NCI-H187 treated with DMSO at 0.1 percent for 48 hours (cell line): ENCODE measurements around the gene LAMA2.
"Not testable (repeated sequence)": the region's sequence is repeated elsewhere in the genome, so short reads cannot be mapped to it uniquely, and the experiment has no call there.

Experiments used
- DNase-seq: peaks from one replicate; lab custom pipeline; 2025; lab: John Stamatoyannopoulos, UW

The LAMA2 gene

DNA sequence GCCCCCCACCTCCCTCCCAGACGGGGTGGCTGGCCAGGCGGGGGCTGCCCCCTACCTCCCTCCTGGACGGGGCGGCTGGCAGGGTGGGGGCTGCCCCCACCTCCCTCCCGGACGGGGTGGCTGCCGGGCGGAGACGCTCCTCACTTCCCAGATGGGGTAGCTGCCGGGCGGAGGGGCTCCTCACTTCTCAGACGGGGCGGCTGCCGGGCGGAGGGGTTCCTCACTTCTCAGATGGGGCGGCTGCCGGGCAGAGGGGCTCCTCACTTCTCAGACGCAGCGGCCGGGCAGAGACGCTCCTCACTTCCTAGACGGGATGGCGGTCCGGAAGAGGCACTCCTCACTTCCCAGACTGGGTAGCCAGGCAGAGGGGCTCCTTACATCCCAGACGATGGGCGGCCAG, 205.5 kb downstream of the LAMA2 start:
- not testable (repeated sequence) for DNase-seq

DNA sequence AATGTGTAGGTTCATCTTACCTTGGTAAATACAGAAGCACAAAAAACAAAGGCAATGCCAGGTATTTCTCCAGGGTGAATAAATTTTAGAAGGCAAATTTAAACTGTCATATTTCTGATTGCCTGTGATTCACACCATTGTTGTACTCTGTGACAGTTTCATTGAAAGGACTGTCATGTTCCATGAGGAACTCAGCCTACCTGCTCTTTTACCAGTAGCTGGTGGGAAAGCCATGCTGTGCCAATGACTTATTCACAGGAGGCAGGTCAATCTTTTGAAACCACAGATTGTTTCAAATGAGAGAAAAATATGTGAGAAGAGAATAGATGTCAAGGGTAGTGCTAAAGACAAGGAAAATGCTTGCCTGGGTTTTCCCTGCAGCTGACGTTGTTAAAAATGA, 206.4 kb downstream of the LAMA2 start:
- DNase-seq: no peak

DNA sequence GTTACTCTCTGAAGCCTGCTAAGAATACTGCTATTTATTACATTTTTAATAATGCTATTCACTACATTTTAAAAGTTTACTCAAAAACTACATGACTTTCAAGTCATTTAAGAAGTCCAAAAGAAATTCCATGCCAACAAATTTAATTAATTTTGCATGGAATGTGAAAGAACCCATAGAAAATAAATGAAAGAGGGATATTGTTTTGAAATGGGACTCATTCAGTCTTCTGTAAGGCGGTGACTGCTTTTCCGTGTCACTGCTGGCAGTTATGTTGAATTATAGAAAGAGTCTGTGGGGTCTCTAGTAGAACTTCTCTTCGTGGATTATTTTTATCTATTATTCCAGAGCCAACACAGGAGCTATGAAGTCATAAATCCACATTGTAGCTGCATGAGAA, 211.2 kb downstream of the LAMA2 start:
- DNase-seq: no peak

DNA sequence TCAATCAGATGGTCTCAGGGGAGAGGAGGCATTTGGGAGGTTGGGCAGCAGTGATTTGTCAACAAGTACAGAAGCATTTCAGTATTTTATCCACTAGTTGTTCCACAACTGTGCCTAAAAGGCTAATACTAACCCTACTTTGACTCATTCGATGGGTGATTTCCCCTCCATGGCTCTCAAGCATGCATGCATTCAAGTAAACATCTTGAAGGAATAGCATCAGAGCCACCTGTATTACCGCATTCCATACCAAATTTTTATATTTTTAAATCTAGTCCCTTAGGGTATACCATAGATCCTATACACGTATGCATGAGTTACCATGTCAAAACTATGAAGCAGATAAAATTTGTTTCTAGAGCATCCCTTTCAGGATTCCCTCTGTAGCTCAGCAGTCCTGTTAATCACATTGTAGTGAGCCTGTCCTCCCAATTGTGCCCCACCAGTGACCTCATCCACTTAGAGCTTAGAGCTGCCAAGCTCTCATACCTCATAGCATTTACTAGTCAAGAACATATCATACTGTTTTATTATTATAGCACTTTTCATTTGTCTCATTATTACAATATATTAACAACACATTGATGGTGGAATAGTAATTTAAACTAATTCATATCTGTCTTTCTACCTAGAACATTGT, 213.8 kb downstream of the LAMA2 start:
- DNase-seq: no peak

DNA sequence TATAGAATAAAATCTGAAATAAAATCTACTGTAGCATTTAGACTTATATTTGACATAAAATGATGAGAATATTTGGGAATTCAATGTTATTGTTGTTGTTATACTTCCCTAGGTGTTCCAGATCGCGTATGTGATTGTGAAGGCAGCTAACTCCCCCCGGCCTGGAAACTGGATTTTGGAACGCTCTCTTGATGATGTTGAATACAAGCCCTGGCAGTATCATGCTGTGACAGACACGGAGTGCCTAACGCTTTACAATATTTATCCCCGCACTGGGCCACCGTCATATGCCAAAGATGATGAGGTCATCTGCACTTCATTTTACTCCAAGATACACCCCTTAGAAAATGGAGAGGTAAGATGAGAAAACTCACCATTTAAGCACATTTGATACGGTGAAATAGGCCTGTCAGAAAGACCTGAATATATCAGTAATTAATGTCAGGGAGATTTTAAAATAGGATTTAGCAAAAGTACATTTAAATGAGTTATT, 215.2 kb downstream of the LAMA2 start:
- no peak for DNase-seq

DNA sequence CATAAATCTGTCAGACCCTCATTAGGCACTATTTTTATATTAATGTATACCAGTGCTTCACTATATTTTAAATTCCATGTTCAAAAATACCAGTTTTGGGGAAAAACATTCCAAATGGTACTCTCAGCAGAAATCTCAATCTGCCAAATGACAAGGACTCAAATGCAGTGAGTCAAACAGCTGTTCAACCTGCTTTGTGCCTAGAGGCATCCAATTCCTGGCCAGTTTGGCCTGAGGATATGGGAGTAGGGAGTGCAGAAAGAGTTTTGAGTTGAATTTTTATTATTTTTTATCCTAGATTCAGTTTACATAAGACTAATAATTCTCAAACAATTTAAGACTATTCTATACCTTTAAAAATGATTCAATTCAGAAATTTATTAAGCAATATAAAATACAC, 216.8 kb downstream of the LAMA2 start:
- no peak for DNase-seq

DNA sequence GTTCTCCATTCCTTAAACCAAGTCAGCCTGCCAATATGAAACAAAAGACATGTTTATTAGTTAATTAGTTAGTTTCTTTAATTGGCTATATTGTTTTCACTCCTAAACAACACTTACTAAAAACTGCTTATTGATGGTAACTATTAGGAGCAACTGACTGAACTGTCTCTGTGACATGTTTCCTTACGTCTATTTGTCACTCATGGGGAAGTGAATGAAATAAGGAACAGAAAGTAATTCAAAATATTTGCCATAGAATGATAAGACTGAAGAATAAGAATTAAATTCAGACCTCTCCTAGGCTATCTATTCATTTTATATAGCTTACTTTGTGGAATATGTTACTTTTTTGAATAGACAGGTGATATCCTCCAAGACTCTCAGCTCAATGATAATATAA, 217.2 kb downstream of the LAMA2 start:
- no peak for DNase-seq

DNA sequence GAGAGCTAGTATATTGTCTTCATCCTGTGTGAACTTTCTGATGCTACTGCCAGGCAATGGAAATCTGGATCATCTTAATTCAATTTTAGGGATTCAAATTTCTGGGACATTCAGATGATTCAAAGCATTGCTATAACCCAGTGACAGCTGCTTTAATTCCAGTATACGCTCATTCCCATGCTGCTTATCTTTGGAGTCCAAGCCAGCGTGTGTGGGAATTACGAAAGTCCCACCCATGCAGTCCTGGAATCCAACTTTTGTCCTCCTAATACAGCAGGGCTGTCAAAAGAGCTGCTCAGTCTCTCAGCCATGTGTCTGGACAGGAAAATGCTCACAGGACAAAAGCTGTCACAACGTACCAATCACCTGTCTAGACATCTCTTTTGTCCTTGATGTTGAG, 219.8 kb downstream of the LAMA2 start:
- no peak for DNase-seq

DNA sequence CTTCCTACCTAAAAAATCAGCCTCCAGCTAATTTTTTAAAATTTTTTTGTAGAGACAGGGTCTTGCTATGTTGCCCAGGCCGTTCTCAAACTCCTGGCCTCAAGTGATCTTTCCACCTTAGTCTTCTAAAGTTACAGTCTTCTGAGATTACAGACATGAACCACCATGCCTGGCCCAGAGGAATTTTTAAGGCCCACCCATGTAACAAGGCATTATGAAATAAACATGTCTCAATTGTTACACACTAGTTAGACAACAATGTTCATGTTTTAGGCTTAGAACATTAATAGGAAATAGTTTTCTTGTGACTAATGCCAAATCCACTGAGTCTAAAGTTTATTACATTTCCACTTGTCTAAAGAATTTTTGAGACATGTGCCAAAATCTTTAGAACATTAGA, 221.2 kb downstream of the LAMA2 start:
- DNase-seq: no peak

DNA sequence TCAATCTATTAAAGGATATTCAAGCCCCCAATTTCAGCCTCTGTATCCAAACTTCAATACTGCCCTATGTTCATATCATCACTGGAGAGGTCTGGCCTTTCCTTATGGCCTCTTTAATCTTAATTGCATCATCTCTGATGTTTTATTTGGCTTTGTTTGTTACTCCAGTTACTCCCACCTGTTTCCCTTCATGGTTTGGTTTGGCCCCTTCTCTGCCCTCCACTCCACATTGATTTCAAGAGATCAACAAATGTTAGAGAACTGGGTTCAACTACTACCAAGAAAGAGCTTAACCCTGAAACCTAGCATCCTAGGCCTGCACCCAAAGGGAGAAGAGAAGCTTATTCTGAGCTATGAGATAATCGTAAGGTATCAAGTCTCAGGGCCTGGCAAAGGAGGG, 221.6 kb downstream of the LAMA2 start:
- no peak for DNase-seq

DNA sequence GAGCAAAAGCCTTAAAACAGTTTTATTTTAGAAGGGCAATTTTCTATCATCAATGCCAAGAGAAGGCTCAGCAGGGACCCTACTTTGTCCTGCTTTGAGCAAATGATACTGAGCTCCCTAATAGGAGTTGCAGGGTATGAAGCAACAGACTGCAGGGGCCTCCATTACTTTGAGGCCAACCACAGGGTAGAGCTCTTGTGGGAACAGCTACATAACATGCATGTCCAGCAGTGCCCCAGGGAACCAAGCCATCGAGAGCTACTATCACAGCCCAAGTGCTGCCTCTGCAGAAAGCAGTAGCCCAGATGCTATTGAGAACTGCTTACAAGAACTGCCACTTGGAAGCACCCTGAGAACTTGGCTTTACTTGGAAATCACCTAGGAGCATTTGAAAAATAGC, 222.1 kb downstream of the LAMA2 start:
- DNase-seq: no peak

DNA sequence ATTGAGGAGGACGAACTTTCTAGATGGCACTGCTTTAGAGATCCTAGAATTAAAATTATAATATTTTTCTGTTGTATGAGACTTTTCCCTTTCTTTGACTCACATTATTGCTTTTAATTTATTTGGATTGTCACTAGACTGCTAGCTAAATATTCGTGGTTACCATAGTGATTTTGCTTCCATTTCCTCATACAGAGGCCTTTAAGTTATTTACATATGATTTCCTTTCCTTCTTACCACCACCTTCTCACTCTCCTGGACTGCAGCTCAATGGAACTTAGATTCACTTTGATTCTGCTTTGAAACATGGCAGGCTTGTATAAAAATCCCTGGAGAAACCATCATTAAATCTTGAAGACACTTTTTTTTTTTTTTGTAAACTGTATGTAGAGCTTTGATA, 222.9 kb downstream of the LAMA2 start:
- DNase-seq: no peak

DNA sequence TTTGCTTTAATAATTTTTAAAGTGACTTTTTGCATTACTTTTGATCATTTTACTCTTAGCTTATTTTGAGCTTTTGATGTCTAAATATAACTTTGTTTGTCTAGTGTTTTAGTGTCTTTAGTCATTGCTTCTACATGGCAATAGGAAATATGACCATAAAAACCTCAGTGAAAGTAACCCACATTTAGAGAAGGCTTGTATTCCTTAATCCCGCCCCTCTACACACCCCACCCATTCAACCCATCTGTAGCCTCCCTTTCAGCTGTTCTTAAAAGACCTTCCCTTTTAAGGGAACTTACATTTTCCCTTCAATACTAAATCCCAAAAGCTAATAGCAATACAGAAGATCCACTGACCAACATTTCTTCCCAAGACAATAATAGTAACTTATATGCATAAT, 225.4 kb downstream of the LAMA2 start:
- no peak for DNase-seq

DNA sequence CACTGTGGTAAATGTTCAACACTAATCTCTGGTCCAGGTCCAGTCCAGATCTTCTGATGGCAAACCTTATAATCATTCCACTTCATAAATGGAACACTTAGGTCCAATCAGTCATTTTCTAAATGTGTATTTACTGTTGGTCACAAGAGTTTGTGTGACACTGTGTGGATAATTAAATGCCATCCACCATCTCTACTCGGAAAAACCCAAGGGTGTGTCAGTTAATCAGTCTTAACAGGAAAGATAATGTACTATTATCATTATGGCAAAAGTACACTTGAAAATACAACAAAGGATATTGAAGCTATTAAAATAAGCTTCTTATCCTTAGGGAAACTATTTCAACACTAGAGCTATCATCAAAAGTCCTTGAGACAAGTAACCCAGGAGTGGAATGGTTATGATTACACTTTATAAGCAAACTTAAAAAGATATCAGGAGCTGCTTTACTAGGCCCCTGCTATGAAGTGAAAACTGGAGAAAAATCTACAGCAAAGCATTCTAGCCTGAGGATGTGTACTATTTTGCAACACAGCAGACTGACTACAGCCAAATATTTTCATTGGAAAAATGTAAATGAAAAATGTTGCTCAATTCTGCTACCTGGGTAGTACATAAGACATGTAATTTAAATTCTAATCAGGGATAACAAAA, 227.9 kb downstream of the LAMA2 start:
- DNase-seq: peak; percentile 50

DNA sequence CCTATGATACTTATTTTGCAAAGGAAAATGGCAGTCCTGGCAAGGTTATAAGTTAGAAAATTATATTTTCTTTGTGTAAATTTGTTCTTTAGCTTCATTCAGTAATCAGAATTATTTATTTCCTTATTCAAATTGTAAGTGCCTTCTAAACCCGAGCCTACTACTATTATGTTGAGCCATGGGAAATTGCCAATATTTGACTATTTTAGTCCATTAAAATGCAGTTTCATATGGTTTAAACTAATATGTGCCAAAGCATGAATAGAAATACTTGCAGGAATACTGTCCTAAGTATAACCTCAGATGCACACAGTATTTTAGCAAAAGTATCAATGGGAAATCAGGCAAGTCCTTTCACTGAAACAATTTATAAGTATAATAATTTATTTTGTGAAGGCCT, 228.4 kb downstream of the LAMA2 start:
- DNase-seq: no peak

DNA sequence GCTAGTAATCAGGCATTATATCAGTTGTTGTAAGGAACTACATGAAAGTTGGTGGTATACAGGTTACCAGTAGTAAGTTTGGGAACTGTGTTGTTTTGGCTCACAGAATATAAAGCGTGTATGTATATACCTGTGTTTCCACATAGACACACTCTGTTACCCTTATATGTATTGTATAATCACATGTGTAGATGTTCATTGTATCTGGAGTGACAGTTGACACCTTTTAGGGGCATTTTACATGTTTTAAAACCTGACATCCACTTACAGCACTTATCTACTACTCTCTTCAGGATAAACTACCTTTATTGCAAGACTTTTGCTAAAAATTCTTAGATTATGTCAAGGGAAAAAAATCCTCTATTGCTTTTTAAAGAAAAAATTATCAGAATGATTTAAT, 228.9 kb downstream of the LAMA2 start:
- DNase-seq: no peak

DNA sequence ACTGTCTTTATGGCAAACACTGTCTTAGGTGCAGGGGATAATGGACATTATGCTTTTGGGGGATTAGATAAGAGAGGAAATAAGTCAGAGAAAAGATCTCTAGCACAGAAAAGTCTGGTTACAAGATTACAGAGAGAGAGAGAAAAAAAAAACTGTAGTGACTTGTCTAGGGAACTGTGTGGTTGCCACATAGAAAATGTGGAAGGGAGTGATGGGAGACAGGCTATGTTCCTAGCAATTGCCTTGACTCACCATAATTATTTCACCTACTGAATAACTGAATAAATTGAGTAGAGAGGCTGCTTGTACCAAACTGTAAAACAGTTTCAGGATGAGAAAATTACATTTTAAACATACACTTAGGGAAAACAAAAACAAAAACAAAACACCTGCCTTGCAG, 229.7 kb downstream of the LAMA2 start:
- DNase-seq: no peak

DNA sequence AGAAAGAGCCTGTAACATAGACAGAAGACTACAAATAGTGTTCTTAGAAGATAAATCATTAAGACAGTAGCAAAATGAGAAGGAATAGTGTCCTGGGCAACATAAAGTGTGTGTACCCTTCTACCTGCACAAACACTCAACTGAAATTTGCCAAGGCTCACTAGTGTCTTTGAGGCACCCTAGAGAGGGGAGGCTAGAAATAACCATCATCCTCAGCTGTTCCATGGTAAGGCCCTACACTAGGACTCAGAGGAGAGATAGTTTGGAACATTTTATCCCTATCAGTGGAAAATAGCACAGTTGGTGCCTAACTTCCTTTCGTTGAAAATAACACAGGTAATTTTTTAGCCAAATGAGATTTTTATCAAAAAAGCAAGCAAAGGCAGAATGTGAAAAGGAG, 230.7 kb downstream of the LAMA2 start:
- DNase-seq: no peak

DNA sequence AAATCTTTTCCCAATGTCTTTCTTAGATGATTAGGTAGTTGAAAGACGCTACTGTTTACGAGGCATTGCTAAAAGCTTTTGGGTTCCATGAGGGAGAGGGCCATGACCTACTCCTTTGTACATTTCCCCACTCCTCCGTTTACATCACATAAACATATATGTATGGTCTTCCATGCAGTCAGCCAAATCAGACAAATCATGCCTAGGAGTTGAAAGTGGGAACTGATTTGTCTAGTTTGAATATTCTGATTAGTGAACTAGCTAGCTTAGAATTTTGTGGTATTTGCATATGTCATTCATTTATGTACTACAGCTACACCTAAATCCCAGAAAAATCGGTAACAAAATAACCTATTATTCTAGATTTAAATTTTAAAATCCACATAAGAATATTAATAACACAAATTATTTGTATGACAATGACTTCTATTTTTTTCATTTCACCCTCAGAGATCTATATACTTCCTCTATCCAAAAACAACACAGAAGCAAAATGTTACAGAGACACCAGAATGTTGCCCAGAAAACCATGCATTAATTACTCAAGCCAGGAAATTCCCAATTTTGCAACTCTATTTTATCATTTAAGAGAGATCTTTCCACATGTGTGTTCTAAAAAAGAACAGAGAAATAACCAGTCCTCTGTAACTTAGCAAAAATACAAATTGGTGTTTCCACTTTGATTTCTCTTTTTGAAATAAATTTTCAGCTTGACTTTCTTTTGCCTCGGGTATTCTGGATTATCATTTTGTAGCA, 231.9 kb downstream of the LAMA2 start:
- DNase-seq: no peak

DNA sequence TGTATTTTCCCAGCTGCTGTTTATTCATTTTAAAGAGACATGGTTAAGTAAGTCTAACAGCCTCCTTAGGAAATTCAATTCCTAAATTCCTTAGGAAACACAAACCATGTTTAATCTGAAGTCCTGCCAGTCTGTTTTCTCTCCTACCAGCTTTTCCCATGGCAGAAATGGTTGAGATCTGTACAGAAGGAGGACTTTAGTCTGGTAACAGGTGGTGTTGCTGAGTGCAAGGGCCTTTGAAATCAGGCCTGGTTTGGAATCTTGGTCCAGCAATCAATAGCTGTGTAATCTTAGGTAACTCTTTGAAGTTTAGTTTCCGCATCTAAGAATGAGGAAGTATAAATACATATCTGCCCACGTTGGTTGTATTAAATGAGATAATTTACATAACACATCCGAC, 232.5 kb downstream of the LAMA2 start:
- no peak for DNase-seq

DNA sequence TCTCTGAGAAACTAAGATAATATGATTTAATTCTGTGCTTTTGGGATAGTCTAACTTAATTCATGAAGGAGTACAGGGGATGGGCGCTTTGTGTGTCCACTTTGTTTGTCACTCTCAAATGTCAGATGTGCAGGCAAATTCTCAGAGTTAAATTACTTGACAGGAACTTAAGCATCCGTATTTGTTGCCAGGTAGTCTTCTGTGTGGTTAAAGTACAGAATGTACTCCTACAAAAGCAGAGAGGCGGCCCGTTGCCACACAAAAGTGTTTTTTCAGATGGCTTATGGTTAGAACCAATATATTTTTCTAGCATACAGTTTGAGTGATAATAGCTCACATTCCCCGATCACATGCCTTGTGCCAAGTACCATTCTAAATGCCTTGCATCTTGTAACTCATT, 234.4 kb downstream of the LAMA2 start:
- no peak for DNase-seq

DNA sequence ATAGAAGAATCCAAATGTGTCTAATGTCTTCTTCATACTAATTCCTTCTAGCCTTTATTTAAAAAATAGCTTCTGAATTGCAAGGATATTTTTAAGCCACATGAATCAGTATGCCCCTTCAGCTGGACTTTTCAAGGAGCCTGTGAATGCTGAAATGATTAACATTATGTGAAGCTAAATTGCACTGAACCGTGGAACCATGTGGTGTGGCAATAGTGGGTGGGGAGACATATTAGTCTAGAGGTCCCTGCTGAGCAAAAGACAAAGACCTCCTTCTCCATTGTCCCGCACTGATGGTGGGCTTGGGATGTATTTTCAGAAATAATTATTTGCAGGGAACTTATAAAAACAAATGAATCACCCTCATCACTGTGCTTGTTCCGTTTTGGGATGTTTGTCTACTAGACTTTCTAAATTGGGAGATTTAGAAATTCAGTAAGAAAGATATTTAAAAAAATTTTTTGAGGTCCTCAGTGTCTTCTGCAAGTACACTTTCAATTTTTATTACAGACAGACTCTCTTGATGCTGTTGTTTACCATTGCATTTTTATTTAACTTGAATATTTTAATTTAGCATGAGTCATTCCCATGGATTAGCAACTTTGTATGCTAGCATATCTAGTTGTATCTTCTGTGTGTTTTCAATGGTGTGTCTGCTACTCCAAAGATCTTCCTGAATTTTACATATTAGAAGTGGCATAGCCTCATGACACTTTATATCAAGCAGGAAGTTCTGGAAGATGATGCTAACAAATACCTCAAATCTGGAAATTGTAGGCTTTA, 238.1 kb downstream of the LAMA2 start:
- DNase-seq: no peak

DNA sequence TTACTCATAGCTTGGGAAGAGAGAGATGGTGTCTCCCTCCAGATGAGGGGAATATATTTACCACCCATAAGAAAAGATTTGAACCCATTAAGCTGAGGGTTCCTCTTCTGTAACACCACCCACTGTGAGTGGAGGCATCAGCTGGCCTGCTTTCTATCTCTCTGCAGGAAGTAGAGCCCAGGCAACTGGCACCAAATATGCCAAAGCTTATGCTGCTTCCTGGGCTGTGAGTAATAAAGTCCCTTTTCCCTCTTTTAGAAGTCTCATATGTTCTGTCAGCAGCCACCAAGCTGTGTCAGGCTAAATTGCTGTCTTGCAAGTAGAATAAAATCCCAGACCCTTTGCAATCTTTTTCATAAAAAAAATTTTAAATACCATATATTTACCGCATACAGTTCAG, 241.4 kb downstream of the LAMA2 start:
- no peak for DNase-seq
